Measurements from ENCODE around the gene RDH12.

Gene RDH12

GRCh38 chr14:67756496-67756895 is 54.8 kb downstream of the RDH12 start:
- no peak for DNase-seq

- DNase-seq, result no peak
Observed at GRCh38 chr14:67757175-67757574, 55.5 kb downstream of the RDH12 start.

GRCh38 chr14:67759916-67760315 is 58.2 kb downstream of the RDH12 start:
- no peak for DNase-seq

- DNase-seq, result no peak
Observed at GRCh38 chr14:67762051-67762450, 60.4 kb downstream of the RDH12 start.

- DNase-seq, result no peak
Observed at GRCh38 chr14:67763158-67763822, 61.6 kb downstream of the RDH12 start.

- DNase-seq, result no peak
Observed at GRCh38 chr14:67764496-67764895, 62.8 kb downstream of the RDH12 start.

GRCh38 chr14:67765192-67765834 is 63.6 kb downstream of the RDH12 start:
- no peak for DNase-seq

- DNase-seq, result no peak
Observed at GRCh38 chr14:67766035-67766680, 64.5 kb downstream of the RDH12 start.

GRCh38 chr14:67768219-67768618 is 66.5 kb downstream of the RDH12 start:
- DNase-seq, result no peak

GRCh38 chr14:67773844-67774377 is 72.2 kb downstream of the RDH12 start:
- no peak for DNase-seq

GRCh38 chr14:67776653-67777322 is 75.1 kb downstream of the RDH12 start:
- no peak for DNase-seq

GRCh38 chr14:67778792-67779191 is 77.1 kb downstream of the RDH12 start:
- DNase-seq, result no peak

- no peak for DNase-seq
Observed at GRCh38 chr14:67782090-67782489, 80.4 kb downstream of the RDH12 start.

All from CD4-positive, alpha-beta T cell treated with Interleukin-12 subunit alpha and Interleukin-12 subunit beta, for 1 hour (primary cell).